H1 (cell line): ENCODE results near the gene TRIOBP. TPM values are rescaled to one million over a fixed set of nuclear protein-coding genes. Genes with fewer than 3 reads are reported as not detected.

Experiments used
- CBX8 ChIP-seq: fragments of 300-800, 300-1000 bp; sonication (generic); IDR thresholded peaks from 2 replicates; pipeline ENCODE4 v1.7.1; 2016; ENCODE audit warnings: low read depth, low read length, borderline replicate concordance
- EP300 ChIP-seq, 2 experiments: IDR thresholded peaks; 1 replicate in 1 of 2; 2 replicates in 1 of 2; pipeline ENCODE4 v1.6.1; 2011 to 2012; ENCODE audit warnings: low read depth in 2 of 2, low read length in 2 of 2, mild to moderate bottlenecking in 2 of 2, borderline replicate concordance in 1 of 2, inconsistent platforms in 1 of 2, moderate library complexity in 1 of 2
- RNF2 ChIP-seq: fragments of 200-900, 300-1000 bp; sonication (generic); IDR thresholded peaks from 2 replicates; pipeline ENCODE4 v1.7.1; 2016; ENCODE audit warnings: borderline replicate concordance, low read depth, mild to moderate bottlenecking, antibody characterized with exemption, low read length; ENCODE audit not compliant: poor library complexity, severe bottlenecking; ENCODE audit errors: missing control alignments
- polyA plus RNA-seq, 7 experiments: library from polyadenylated mRNA; depleted of rRNA in 3 of 7; stranded (reverse) in 5 of 7; unstranded in 2 of 7; fragments of >200 nt in 5 of 7; fragments of 200-250 nt in 2 of 7; gene quantifications; 1 replicate in 5 of 7; 2 replicates in 1 of 7; 4 replicates in 1 of 7; pipeline versions ENCODE4 v1.2.1 to v1.2.3, GENCODE V29; 2011 to 2013; ENCODE audit warnings: missing spikeins in 2 of 7, mixed read lengths in 2 of 7
- total RNA-seq: library from RNA; stranded (reverse); fragmentation: NEBNext Ultra II Directional; extraction: Animal tissue kit (Norgen Biotek cat#: 25700); gene quantifications from 2 replicates; pipeline ENCODE4 v1.2.1, GENCODE V29; 2021
- TF ChIP-seq, protein P1 (sequence below): fragments of 300-600 bp; sonication (generic); IDR thresholded peaks from 2 replicates; pipeline ENCODE4 v1.7.1; 2012; ENCODE audit warnings: low read length, moderate library complexity, mild to moderate bottlenecking, inconsistent platforms; ENCODE audit not compliant: insufficient replicate concordance
- TF ChIP-seq, protein P2 (sequence below): IDR thresholded peaks from 2 replicates; pipeline ENCODE4 v1.6.1; 2012; ENCODE audit warnings: inconsistent platforms
- TF ChIP-seq, protein P3 (sequence below): IDR thresholded peaks from 2 replicates; pipeline ENCODE4 v1.6.1; 2011; ENCODE audit warnings: low read depth, mild to moderate bottlenecking, low read length; ENCODE audit not compliant: insufficient read depth
- TF ChIP-seq, protein P4 (sequence below), 3 experiments: IDR thresholded peaks; 1 replicate in 2 of 3; 2 replicates in 1 of 3; pipeline versions ENCODE4 v1.5.1 to v1.6.1; 2011; ENCODE audit warnings: low read length in 3 of 3, mild to moderate bottlenecking in 3 of 3, inconsistent platforms in 2 of 3, low read depth in 1 of 3, moderate library complexity in 1 of 3; ENCODE audit not compliant: insufficient read depth in 1 of 3; ENCODE audit errors: control extremely low read depth in 1 of 3

Gene TRIOBP
- total and polyA plus RNA-seq, 2 of the 8 experiments (the other 6 are each of a cell fraction or from before 2014, with no cell fraction given): 18.2 to 27.3 TPM

DNA sequence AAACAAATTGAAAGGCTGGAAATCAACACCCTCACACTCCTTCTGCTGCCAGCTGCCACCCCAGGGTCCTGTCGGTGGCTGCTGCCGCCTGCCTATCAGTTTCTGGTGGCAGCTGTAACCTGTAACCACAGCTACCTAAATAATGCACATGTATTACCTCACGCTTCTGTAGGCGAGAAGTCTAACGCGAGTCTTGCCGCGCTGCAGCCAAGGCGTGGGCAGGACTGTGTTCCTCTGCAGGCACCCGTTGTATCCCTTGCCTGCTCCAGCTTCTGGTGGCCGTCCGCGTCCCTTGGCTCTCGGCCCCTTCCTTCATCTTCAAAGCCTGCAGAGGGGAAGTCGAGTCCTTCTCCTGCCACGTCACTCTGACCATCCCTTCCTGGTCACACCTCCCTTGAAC lies 66.8 kb downstream of the TRIOBP start (continued):
- TF ChIP-seq, protein P1, sequence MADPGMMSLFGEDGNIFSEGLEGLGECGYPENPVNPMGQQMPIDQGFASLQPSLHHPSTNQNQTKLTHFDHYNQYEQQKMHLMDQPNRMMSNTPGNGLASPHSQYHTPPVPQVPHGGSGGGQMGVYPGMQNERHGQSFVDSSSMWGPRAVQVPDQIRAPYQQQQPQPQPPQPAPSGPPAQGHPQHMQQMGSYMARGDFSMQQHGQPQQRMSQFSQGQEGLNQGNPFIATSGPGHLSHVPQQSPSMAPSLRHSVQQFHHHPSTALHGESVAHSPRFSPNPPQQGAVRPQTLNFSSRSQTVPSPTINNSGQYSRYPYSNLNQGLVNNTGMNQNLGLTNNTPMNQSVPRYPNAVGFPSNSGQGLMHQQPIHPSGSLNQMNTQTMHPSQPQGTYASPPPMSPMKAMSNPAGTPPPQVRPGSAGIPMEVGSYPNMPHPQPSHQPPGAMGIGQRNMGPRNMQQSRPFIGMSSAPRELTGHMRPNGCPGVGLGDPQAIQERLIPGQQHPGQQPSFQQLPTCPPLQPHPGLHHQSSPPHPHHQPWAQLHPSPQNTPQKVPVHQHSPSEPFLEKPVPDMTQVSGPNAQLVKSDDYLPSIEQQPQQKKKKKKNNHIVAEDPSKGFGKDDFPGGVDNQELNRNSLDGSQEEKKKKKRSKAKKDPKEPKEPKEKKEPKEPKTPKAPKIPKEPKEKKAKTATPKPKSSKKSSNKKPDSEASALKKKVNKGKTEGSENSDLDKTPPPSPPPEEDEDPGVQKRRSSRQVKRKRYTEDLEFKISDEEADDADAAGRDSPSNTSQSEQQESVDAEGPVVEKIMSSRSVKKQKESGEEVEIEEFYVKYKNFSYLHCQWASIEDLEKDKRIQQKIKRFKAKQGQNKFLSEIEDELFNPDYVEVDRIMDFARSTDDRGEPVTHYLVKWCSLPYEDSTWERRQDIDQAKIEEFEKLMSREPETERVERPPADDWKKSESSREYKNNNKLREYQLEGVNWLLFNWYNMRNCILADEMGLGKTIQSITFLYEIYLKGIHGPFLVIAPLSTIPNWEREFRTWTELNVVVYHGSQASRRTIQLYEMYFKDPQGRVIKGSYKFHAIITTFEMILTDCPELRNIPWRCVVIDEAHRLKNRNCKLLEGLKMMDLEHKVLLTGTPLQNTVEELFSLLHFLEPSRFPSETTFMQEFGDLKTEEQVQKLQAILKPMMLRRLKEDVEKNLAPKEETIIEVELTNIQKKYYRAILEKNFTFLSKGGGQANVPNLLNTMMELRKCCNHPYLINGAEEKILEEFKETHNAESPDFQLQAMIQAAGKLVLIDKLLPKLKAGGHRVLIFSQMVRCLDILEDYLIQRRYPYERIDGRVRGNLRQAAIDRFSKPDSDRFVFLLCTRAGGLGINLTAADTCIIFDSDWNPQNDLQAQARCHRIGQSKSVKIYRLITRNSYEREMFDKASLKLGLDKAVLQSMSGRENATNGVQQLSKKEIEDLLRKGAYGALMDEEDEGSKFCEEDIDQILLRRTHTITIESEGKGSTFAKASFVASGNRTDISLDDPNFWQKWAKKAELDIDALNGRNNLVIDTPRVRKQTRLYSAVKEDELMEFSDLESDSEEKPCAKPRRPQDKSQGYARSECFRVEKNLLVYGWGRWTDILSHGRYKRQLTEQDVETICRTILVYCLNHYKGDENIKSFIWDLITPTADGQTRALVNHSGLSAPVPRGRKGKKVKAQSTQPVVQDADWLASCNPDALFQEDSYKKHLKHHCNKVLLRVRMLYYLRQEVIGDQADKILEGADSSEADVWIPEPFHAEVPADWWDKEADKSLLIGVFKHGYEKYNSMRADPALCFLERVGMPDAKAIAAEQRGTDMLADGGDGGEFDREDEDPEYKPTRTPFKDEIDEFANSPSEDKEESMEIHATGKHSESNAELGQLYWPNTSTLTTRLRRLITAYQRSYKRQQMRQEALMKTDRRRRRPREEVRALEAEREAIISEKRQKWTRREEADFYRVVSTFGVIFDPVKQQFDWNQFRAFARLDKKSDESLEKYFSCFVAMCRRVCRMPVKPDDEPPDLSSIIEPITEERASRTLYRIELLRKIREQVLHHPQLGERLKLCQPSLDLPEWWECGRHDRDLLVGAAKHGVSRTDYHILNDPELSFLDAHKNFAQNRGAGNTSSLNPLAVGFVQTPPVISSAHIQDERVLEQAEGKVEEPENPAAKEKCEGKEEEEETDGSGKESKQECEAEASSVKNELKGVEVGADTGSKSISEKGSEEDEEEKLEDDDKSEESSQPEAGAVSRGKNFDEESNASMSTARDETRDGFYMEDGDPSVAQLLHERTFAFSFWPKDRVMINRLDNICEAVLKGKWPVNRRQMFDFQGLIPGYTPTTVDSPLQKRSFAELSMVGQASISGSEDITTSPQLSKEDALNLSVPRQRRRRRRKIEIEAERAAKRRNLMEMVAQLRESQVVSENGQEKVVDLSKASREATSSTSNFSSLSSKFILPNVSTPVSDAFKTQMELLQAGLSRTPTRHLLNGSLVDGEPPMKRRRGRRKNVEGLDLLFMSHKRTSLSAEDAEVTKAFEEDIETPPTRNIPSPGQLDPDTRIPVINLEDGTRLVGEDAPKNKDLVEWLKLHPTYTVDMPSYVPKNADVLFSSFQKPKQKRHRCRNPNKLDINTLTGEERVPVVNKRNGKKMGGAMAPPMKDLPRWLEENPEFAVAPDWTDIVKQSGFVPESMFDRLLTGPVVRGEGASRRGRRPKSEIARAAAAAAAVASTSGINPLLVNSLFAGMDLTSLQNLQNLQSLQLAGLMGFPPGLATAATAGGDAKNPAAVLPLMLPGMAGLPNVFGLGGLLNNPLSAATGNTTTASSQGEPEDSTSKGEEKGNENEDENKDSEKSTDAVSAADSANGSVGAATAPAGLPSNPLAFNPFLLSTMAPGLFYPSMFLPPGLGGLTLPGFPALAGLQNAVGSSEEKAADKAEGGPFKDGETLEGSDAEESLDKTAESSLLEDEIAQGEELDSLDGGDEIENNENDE: no peak
- TF ChIP-seq, protein P2, sequence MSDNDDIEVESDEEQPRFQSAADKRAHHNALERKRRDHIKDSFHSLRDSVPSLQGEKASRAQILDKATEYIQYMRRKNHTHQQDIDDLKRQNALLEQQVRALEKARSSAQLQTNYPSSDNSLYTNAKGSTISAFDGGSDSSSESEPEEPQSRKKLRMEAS: no peak
- no peak for TF ChIP-seq RNF2
- no peak for TF ChIP-seq CBX8
- TF ChIP-seq, protein P3, sequence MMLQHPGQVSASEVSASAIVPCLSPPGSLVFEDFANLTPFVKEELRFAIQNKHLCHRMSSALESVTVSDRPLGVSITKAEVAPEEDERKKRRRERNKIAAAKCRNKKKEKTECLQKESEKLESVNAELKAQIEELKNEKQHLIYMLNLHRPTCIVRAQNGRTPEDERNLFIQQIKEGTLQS: no peak
- TF ChIP-seq, protein P4, sequence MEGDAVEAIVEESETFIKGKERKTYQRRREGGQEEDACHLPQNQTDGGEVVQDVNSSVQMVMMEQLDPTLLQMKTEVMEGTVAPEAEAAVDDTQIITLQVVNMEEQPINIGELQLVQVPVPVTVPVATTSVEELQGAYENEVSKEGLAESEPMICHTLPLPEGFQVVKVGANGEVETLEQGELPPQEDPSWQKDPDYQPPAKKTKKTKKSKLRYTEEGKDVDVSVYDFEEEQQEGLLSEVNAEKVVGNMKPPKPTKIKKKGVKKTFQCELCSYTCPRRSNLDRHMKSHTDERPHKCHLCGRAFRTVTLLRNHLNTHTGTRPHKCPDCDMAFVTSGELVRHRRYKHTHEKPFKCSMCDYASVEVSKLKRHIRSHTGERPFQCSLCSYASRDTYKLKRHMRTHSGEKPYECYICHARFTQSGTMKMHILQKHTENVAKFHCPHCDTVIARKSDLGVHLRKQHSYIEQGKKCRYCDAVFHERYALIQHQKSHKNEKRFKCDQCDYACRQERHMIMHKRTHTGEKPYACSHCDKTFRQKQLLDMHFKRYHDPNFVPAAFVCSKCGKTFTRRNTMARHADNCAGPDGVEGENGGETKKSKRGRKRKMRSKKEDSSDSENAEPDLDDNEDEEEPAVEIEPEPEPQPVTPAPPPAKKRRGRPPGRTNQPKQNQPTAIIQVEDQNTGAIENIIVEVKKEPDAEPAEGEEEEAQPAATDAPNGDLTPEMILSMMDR (IDR thresholded peaks at IDR 0.05; ENCODE audit: control extremely low read depth in 1 of 3, insufficient read depth in 1 of 3, low read depth in 1 of 3, low read length in 3 of 3): no peak
- no peak for TF ChIP-seq EP300 (IDR thresholded peaks at IDR 0.05; ENCODE audit: borderline replicate concordance in 1 of 2, low read depth in 2 of 2, low read length in 2 of 2)
